Heart right ventricle (tissue), 16 donors: ENCODE measurements around the gene SMYD3. TPM values are rescaled to one million over a fixed set of nuclear protein-coding genes. Genes with fewer than 3 reads are reported as not detected.

ENCODE experiments used
- ATAC-seq, 8 donors: fragments of 200-7000 bp; cut with Tn5 transposase; one replicate each; pipeline ENCODE4 v1.9.1; 2020; ENCODE audit warnings: mild to moderate bottlenecking in 8 of 8, moderate library complexity in 8 of 8, moderate number of reproducible peaks in 1 of 8
- DNase-seq, 2 donors: peaks; one replicate each; pipeline ENCODE4 v3.0.0-alpha.2; 2020
- H3K27ac ChIP-seq, 10 donors: fragments of 200-600 bp; sonication (generic) in 2 of 10; one replicate each; pipeline versions ENCODE4 v1.5.0 to v1.8.0; 2020 to 2022; ENCODE audit warnings: mild to moderate bottlenecking in 3 of 10
- H3K27me3 ChIP-seq, 7 donors: fragments of 200-600 bp; one replicate each; pipeline ENCODE4 v1.8.0; 2021 to 2022; ENCODE audit warnings: mild to moderate bottlenecking in 2 of 7
- H3K36me3 ChIP-seq, 9 donors: fragments of 200-600 bp; sonication (generic) in 1 of 9; one replicate each; pipeline versions ENCODE4 v1.5.0 to v1.8.0; 2020 to 2022; ENCODE audit warnings: mild to moderate bottlenecking in 2 of 9
- H3K4me1 ChIP-seq, 9 donors: fragments of 200-600 bp; sonication (generic) in 1 of 9; one replicate each; pipeline versions ENCODE4 v1.5.0 to v1.8.0; 2020 to 2022; ENCODE audit warnings: mild to moderate bottlenecking in 4 of 9
- H3K4me3 ChIP-seq, 10 donors: fragments of 200-600 bp; sonication (generic) in 2 of 10; one replicate each; pipeline versions ENCODE4 v1.5.0 to v1.8.0; 2020 to 2022; ENCODE audit warnings: mild to moderate bottlenecking in 7 of 10, moderate library complexity in 2 of 10
- H3K9me3 ChIP-seq, 11 donors: fragments of 200-600 bp in 10 of 11; sonication (generic) in 2 of 11; one replicate each; pipeline versions ENCODE4 v1.5.0 to v1.8.0; 2013 to 2022; ENCODE audit warnings: mild to moderate bottlenecking in 2 of 11, control low read depth in 1 of 11, moderate library complexity in 1 of 11
- CTCF ChIP-seq, 9 donors: fragments of 200-600 bp; sonication (generic) in 2 of 9; IDR thresholded peaks; one replicate each; pipeline versions ENCODE4 v1.5.0 to v1.8.0; 2021 to 2022; ENCODE audit warnings: antibody characterized with exemption in 9 of 9, mild to moderate bottlenecking in 5 of 9, moderate library complexity in 1 of 9
- WGBS, 2 donors: extraction: QIAGEN DNeasy Blood & Tissue Kit; methylation state at CpG; one replicate each; pipeline ENCODE4 v1.1.7; 2013; ENCODE audit warnings: inconsistent platforms in 1 of 2; 5-methylcytosine and 5-hydroxymethylcytosine counted together
- intact Hi-C, 10 donors: fragments of 100-400 bp; cut with DNase I; formaldehyde crosslinking; loops; one replicate each; pipeline versions ENCODE4 v1.11.1 to v1.14.2; 2022
- polyA plus RNA-seq, 2 donors: library from polyadenylated mRNA; stranded (reverse); fragments of 200-250 nt; gene quantifications; one replicate each; pipeline ENCODE4 v1.2.3, GENCODE V29; 2013
- total RNA-seq, 10 donors: library from RNA; stranded (reverse); fragmentation: NEBNext Ultra II Directional in 3 of 10; extraction: Animal tissue kit (Norgen Biotek cat#: 25700) in 3 of 10; gene quantifications; one replicate each; pipeline versions ENCODE4 v1.2.1 to v1.2.4, GENCODE V29; 2021 to 2023
- donor health status: Arrhythmogenic right ventricular cardiomyopathy.
- donor health status: ischemic (EF 13 %, LVEDD 7.1; RV severe dilation, severe dysfunction).
- donor health status: healthy with polysubstance abuse.
- donor health status: DM: no; HTN: yes; CAD: no.
- donor health status: DM: no; HTN: no; CAD: no.
- donor health status: ischemic (EF 25% LVEDD 6.9; RV normal size, moderate dysfunction).
- donor health status: ischemic (EF 25% LVEDD 5.7; RV mildly dilated, moderate dysfunction).
- donor health status: healthy.
- donor health status: DM: yes; HTN: yes; CAD: no.
- donor health status: Ischemic cardiomyopathy.
- donor health status: ischemic (EF 35%, LVEDD 5.7; RV mildly dilated, moderate dysfunction).
- donor health status: nonischemic (EF 11% LVEDD 7.7; RV severe dilation, severe dysfunction).
- donor health status: DM: yes; HTN: yes; CAD: no.
- donor health status: PGD.
- donor health status: ischemic (EF 29% LVEDD 5.4; RV normal size, mild dysfunction).
- donor health status: nonischemic (EF 23%, LVEDD 6.1; RV moderate dilation, normal function).

The SMYD3 gene
- total and polyA plus RNA-seq, 12 donors, result 5.9 to 13.9 (median 8.1) TPM

- WGBS, 2 donors, result 55 to 63% methylated on average over 5 of the region's 5 CpGs
- Histone ChIP-seq H3K4me3 (no peak overlapping the region), H3K36me3 (no peaks in the 10 kb centered on the region), H3K4me1 (no peaks in the 10 kb centered on the region), H3K27me3 (no peaks in the 10 kb centered on the region), H3K9me3 (no peaks in the 10 kb centered on the region), H3K27ac (no peak overlapping the region)
- TF ChIP-seq CTCF (IDR thresholded peaks at IDR 0.05), result no peak
- DNase-seq (no peak), ATAC-seq (peak in 3 of 8 donors; percentile 35 to 79 (median 61))
- intact Hi-C loops, result no loop called here
Measured at GRCh38 chr1:245867738-245868137, 639.3 kb downstream of the SMYD3 start.

- Histone ChIP-seq H3K4me3 (no peak overlapping the region), H3K27ac (no peak overlapping the region), H3K9me3 (no peaks in the 10 kb centered on the region), H3K4me1 (peaks cover 0 to 17% (median 12%) of the 10 kb centered on the region in 9 donors), H3K36me3 (no peaks in the 10 kb centered on the region), H3K27me3 (no peaks in the 10 kb centered on the region)
- 94 to 98% methylated on average over 3 of the region's 3 CpGs for WGBS, 2 donors
- intact Hi-C loops, result no loop called here
- no peak for ATAC-seq
- no peak for TF ChIP-seq CTCF (IDR thresholded peaks at IDR 0.05)
- no peak for DNase-seq
Measured at GRCh38 chr1:245864872-245865271, 642.2 kb downstream of the SMYD3 start.

- H3K27me3 ChIP-seq, result no peaks in the 10 kb centered on the region
- no peak overlapping the region for H3K27ac ChIP-seq
- ATAC-seq (no peak), DNase-seq (no peak)
- H3K36me3 ChIP-seq, result no peaks in the 10 kb centered on the region
- H3K4me3 ChIP-seq, result no peak overlapping the region
- 78 to 82% methylated on average over 10 of the region's 10 CpGs for WGBS, 2 donors
- H3K4me1 ChIP-seq, result peaks cover 0 to 27% (median 13%) of the 10 kb centered on the region in 9 donors
- no peak for TF ChIP-seq CTCF (IDR thresholded peaks at IDR 0.05)
- H3K9me3 ChIP-seq, result no peaks in the 10 kb centered on the region
- intact Hi-C loops, result no loop called here
Measured at GRCh38 chr1:245863566-245864184, 643.4 kb downstream of the SMYD3 start.

- ATAC-seq, result no peak
- TF ChIP-seq CTCF (IDR thresholded peaks at IDR 0.05), result no peak
- no peaks in the 10 kb centered on the region for H3K36me3 ChIP-seq
- WGBS, 2 donors, result 76 to 84% methylated on average over 6 of the region's 6 CpGs
- H3K27ac ChIP-seq, result no peak overlapping the region
- DNase-seq, result no peak
- no peaks in the 10 kb centered on the region for H3K9me3 ChIP-seq
- no peak overlapping the region for H3K4me3 ChIP-seq
- peaks cover 0 to 27% (median 13%) of the 10 kb centered on the region in 9 donors for H3K4me1 ChIP-seq
- intact Hi-C loops, result no loop called here
- H3K27me3 ChIP-seq, result no peaks in the 10 kb centered on the region
Measured at GRCh38 chr1:245862812-245863540, 644.1 kb downstream of the SMYD3 start.
